ENCODE measurements around the gene TSC22D4.

TSC22D4 gene

DNA sequence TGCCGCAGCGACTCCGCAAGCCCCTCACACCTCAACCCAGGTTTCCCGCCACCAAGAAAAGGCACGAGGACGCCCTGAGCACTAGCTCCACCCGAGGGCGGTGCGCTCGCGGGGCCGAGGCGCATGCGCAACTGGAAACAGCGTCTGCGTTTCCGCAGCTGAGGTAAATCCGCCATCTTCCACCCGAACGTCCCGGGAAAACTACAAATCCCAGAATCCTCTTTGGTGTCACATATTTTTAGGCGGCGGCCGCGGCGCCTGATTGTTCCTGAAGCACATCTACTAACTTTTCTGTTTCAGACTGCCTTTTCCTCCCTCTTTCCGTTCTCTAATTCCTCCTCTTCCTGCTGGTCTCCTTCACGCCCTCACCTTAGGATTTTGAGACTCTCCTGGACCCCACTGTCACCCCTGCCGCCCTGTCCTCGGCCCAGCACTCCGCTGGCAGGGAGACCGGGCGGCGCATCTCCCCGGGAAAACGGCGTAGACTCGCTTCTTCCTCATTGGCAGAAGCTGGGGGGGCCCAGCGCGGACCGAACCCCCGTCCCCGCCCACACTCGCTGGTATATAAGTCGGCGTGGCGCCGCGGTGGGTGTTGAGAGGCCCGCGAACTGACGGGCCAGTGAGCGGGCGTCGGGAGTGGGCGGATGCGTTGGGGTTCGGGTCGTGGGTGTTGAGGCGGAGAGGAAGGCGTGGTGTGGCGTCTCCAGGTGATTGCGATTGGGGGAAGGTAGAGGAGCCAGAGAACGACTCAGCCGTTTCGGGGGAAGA lies 50.6 kb downstream of the TSC22D4 start, which contains the start of gene ZCWPW1:
TSS of gene ZCWPW1 (minus strand) at position 505 of the 768 bp plus-strand sequence. CDS start 8,054 bp downstream, outside the sequence.
- DNase-seq (ENCODE audit: low spot score), result peak; percentile 95

DNA sequence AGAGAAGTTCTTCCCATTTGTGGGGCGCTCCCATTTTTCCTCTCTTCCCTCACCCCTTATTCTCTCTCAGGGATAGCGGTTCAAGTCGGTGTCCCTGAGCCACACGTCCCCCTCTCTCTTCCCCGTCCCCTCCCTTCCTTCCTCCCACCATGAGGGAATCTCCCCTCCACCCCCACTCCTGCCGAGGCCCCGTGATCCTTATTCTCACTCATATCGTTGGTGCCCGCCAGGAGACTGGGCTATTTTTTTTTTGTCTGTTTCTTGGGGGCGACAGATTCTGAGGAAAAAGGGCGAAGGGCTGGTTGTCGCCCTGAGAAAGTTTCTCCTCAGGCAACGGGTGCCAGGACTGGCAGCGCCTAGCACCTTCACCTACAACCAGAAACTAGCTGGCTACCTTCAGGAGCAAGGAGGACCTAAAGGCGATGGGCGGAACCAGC lies 51.2 kb downstream of the TSC22D4 start:
- no peak for DNase-seq (ENCODE audit: low spot score)

GRCh38 chr7:100426516-100426915 lies 52.5 kb downstream of the TSC22D4 start:
- no peak for DNase-seq (ENCODE audit: low spot score)

DNA sequence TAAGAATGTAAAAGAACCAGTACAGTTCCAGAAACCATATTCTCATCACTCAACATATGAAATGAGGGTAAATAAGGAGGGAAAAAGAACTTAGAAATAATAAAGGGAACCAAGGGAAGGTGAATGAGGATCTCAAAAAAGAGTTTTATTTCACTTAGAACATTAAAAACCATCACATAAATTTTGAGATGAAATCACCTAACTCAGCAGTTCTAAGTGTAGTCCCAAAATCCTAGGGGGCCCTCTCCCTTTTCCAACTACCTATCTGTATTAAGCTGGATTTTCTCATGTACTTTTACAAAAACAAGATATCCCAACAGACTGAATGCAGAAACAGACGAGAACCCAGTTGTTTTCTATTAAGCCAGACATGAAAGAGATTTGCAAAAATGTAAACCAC lies 53.7 kb downstream of the TSC22D4 start:
- no peak for DNase-seq (ENCODE audit: low spot score)

DNA sequence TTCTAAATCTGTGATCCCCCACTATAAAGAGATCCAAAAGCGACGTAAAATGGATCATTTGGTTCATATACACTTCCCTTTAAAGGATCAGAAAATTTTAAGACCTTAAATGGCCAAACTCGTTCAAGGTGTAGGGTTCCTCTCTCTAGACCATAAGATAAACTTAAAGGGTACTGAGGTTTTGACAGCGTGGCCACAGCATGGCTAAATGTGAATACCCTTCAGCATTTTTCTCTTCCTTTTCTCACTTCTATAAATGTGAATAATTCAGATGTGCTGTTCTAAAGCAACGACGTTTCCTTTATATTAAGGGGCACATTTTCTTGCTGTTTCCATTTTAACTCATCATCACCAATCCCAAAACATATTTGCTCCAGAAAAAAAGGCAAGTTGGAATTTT lies 55.7 kb downstream of the TSC22D4 start:
- DNase-seq (ENCODE audit: low spot score), result no peak

DNA sequence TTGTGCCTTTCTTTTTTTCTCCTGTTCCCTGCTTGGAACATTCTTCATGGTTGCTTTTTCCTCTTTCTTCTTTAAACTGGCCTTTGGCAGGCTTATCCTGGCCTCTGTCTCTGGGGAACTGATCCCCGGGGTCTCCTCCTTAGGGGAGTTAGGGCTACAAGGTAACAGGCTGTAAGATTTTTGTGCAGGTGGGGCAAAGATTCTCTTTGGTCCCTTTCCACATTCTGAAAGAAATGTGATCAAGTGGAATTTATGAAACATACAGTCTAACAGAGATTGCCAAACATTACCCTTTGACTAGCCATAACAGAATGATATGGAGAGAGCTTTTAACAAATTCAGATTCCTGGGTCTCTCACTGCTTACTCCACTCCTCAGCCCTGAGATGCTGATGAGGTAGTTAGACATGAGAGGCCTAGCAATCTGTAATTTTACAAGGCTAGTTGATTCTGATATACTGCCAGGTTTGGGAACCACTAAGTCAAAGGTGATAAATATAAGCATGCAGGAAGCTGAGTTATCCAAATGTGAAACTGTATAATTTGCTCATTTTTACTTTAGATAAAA lies 59.3 kb downstream of the TSC22D4 start:
- no peak for DNase-seq (ENCODE audit: low spot score)

GRCh38 chr7:100418930-100419659 lies 59.9 kb downstream of the TSC22D4 start:
- DNase-seq (ENCODE audit: low spot score), result no peak
